22Rv1 (cell line): Measurements from ENCODE around the gene TTLL3.

Experiments
- H3K27ac ChIP-seq: fragments of 450-650 bp; 2 replicates; pipeline ENCODE4 v1.5.1; 2017
- CTCF ChIP-seq: fragments of 450-650 bp; IDR thresholded peaks from 2 replicates; pipeline ENCODE4 v1.5.1; 2017; ENCODE audit warnings: mild to moderate bottlenecking
- ZFX ChIP-seq: fragments of 450-650 bp; IDR thresholded peaks from 2 replicates; pipeline ENCODE4 v1.6.1; 2017; ENCODE audit warnings: antibody characterized with exemption, borderline replicate concordance

The TTLL3 gene

GRCh38 chr3:9781978-9782603, 28.0 kb upstream of the TTLL3 start:
- TF ChIP-seq ZFX (no peak), CTCF (no peak)
- H3K27ac ChIP-seq: no peak overlapping the region; the same call in 1 of the 2 replicates

- no peak overlapping the region; the same call in 1 of the 2 replicates for H3K27ac ChIP-seq
- TF ChIP-seq CTCF: 0 out of 2 replicates have a peak, but pooled peaks have one; percentile 15
- no peak for TF ChIP-seq ZFX
These were observed 27.3 kb upstream of the TTLL3 start for GRCh38 chr3:9782770-9783169.

GRCh38 chr3:9783954-9784353, 26.1 kb upstream of the TTLL3 start:
- no peak overlapping the region for H3K27ac ChIP-seq

GRCh38 chr3:9784965-9785364, 25.1 kb upstream of the TTLL3 start:
- H3K27ac ChIP-seq: no peak overlapping the region
- TF ChIP-seq CTCF: no peak
- TF ChIP-seq ZFX: no peak

More at GRCh38 chr3:9783954-9784353, 26.1 kb upstream of the TTLL3 start:
- no peak for TF ChIP-seq ZFX
- TF ChIP-seq CTCF: no peak

- no peak overlapping the region for H3K27ac ChIP-seq
- TF ChIP-seq CTCF (no peak), ZFX (no peak)
These were observed 24.5 kb upstream of the TTLL3 start for GRCh38 chr3:9785602-9786001.

GRCh38 chr3:9786209-9786739, 23.8 kb upstream of the TTLL3 start:
- no peak overlapping the region for H3K27ac ChIP-seq
- TF ChIP-seq CTCF (no peak), ZFX (no peak)

GRCh38 chr3:9786825-9787669, 23.0 kb upstream of the TTLL3 start:
- no peak overlapping the region for H3K27ac ChIP-seq
- no peak for TF ChIP-seq ZFX
- peak; percentile 69 for TF ChIP-seq CTCF
